Panc1 (cell line): ENCODE results near the gene SLC37A4. TPM values are rescaled to one million over a fixed set of nuclear protein-coding genes. Genes with fewer than 3 reads are reported as not detected.

Source experiments
- ATAC-seq: fragments of 200-7000 bp; cut with Tn5 transposase; 2 replicates; pipeline ENCODE4 v1.9.1; 2020; ENCODE audit warnings: mild to moderate bottlenecking, moderate library complexity
- BruUV-seq: library from RNA; stranded (reverse); fragments of 400-500 nt; replicated peaks from 2 replicates; lab custom pipeline; 2021; lab: Mats Ljungman, UMichigan
- CTCF ChIA-PET: fragments of 300-600 bp; sonication (Branson Sonifier 250); formaldehyde crosslinking; loops from one replicate; lab custom pipeline; 2022; ENCODE audit warnings: antibody characterized with exemption; lab: Charles Lee
- POLR2A ChIA-PET: fragments of 300-600 bp; sonication (Branson Sonifier 250); formaldehyde crosslinking; loops from one replicate; lab custom pipeline; 2022; ENCODE audit warnings: antibody characterized with exemption; lab: Charles Lee
- DNase-seq: peaks from one replicate; pipeline ENCODE4 v3.0.0-alpha.2; 2010; ENCODE audit warnings: low read depth, low spot score
- H3K27ac ChIP-seq: 2 replicates; pipeline ENCODE4 v1.5.1; 2011; ENCODE audit warnings: mild to moderate bottlenecking, low read length, inconsistent platforms
- H3K27me3 ChIP-seq: fragments of 200-500 bp; sonication (Bioruptor generic); 2 replicates; pipeline ENCODE4 v1.6.0; 2014; ENCODE audit warnings: low read length, inconsistent platforms; ENCODE audit not compliant: control insufficient read depth, insufficient read depth
- H3K36me3 ChIP-seq: fragments of 200-500 bp; sonication (Bioruptor generic); 2 replicates; pipeline ENCODE4 v1.5.1; 2014; ENCODE audit warnings: inconsistent platforms, mild to moderate bottlenecking, low read length, moderate library complexity; ENCODE audit not compliant: control insufficient read depth, insufficient read depth
- H3K4me1 ChIP-seq: 2 replicates; pipeline ENCODE4 v1.5.1; 2011; ENCODE audit warnings: inconsistent platforms, mild to moderate bottlenecking, low read length, moderate library complexity; ENCODE audit not compliant: control insufficient read depth, insufficient read depth
- H3K4me3 ChIP-seq, 2 experiments: 2 replicates each; pipeline ENCODE4 v1.5.1; 2011 to 2012; ENCODE audit warnings: low read depth in 2 of 2, low read length in 2 of 2, mild to moderate bottlenecking in 2 of 2, inconsistent platforms in 1 of 2, moderate library complexity in 1 of 2
- H3K9me3 ChIP-seq: fragments of 200-500 bp; sonication (Bioruptor generic); 2 replicates; pipeline ENCODE4 v1.5.1; 2014; ENCODE audit warnings: low read depth, mild to moderate bottlenecking, inconsistent platforms, low read length, moderate library complexity; ENCODE audit not compliant: control insufficient read depth, insufficient read depth
- POLR2AphosphoS5 ChIP-seq: IDR thresholded peaks from 2 replicates; pipeline ENCODE4 v1.6.1; 2012; ENCODE audit warnings: mild to moderate bottlenecking, low read depth, low read length, moderate library complexity
- SIN3A ChIP-seq: IDR thresholded peaks from 2 replicates; pipeline ENCODE4 v1.6.1; 2012; ENCODE audit warnings: low read depth, mild to moderate bottlenecking, low read length, moderate library complexity, borderline replicate concordance; ENCODE audit not compliant: insufficient read depth
- TCF7L2 ChIP-seq: IDR thresholded peaks from 2 replicates; pipeline ENCODE4 v1.6.1; 2011; ENCODE audit warnings: mild to moderate bottlenecking, low read depth, low read length, inconsistent platforms
- in situ Hi-C: cut with HindIII; loops from 2 replicates; pipeline ENCODE4 v1.10.0; 2016; ENCODE audit warnings: low sequenced_read_pairs, low pct_unique_long_range_greater_than_20kb
- intact Hi-C: fragments of 100-400 bp; cut with micrococcal nuclease; formaldehyde crosslinking; loops from one replicate; pipeline ENCODE4 v1.10.0; 2022; ENCODE audit not compliant: unreplicated experiment
- total RNA-seq: library from RNA; stranded (reverse); gene quantifications from one replicate; pipeline ENCODE4 v1.2.1, GENCODE V29; 2021; ENCODE audit not compliant: unreplicated experiment
- TF ChIP-seq, protein P1 (sequence below), 2 experiments: IDR thresholded peaks; 2 replicates each; pipeline ENCODE4 v1.6.1; 2011 to 2012; ENCODE audit warnings: low read depth in 2 of 2, control low read depth in 1 of 2, low read length in 1 of 2, mild to moderate bottlenecking in 1 of 2, moderate library complexity in 1 of 2; ENCODE audit not compliant: insufficient read depth in 1 of 2
- TF ChIP-seq, protein P2 (sequence below): fragments of 450-650 bp; IDR thresholded peaks from 2 replicates; pipeline ENCODE4 v1.5.1; 2017; ENCODE audit warnings: mild to moderate bottlenecking

Gene SLC37A4
- total RNA-seq, 1 experiment from 2014 or later = 33.2 TPM

DNA sequence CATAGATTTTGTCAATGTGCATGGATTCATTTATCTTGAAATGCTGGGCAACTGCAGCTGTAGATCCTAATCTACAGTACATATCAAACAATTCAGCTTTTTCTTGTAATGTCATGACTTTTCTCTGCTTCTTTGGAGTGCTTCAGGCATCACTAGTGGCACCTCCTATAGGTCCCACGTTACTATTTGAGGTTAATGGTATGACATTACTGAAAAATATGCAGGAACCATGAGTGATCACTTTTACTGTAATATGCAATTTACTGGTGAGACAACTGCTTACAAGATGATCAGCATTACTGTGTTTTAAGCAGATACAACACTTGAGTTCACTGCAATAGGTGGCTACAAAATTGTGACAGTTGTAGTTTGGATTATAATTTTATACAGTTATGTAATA lies 29.8 kb downstream of the SLC37A4 start:
- peaks cover 14% of the 10 kb centered on the region for H3K36me3 ChIP-seq
- intact Hi-C loops = no loop called here
- ChIA-PET POLR2A (no interaction called here), CTCF (interaction anchor here (0.6 kb wide), 1 partner anchor 337 kb away, joined by 25 read pairs; no protein-coding TSS in a partner anchor)
- in situ Hi-C loops = no loop called here
- no peak overlapping the region for H3K4me3 ChIP-seq
- no peak overlapping the region for H3K27ac ChIP-seq
- H3K27me3 ChIP-seq = no peaks in the 10 kb centered on the region
- no peak for ATAC-seq
- TF ChIP-seq, protein P1, sequence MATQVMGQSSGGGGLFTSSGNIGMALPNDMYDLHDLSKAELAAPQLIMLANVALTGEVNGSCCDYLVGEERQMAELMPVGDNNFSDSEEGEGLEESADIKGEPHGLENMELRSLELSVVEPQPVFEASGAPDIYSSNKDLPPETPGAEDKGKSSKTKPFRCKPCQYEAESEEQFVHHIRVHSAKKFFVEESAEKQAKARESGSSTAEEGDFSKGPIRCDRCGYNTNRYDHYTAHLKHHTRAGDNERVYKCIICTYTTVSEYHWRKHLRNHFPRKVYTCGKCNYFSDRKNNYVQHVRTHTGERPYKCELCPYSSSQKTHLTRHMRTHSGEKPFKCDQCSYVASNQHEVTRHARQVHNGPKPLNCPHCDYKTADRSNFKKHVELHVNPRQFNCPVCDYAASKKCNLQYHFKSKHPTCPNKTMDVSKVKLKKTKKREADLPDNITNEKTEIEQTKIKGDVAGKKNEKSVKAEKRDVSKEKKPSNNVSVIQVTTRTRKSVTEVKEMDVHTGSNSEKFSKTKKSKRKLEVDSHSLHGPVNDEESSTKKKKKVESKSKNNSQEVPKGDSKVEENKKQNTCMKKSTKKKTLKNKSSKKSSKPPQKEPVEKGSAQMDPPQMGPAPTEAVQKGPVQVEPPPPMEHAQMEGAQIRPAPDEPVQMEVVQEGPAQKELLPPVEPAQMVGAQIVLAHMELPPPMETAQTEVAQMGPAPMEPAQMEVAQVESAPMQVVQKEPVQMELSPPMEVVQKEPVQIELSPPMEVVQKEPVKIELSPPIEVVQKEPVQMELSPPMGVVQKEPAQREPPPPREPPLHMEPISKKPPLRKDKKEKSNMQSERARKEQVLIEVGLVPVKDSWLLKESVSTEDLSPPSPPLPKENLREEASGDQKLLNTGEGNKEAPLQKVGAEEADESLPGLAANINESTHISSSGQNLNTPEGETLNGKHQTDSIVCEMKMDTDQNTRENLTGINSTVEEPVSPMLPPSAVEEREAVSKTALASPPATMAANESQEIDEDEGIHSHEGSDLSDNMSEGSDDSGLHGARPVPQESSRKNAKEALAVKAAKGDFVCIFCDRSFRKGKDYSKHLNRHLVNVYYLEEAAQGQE (IDR thresholded peaks at IDR 0.05; ENCODE audit: insufficient read depth in 1 of 2, low read depth in 2 of 2, low read length in 1 of 2) = no peak
- TF ChIP-seq TCF7L2 (no peak), SIN3A (no peak), POLR2AphosphoS5 (no peak)
- TF ChIP-seq, protein P2, sequence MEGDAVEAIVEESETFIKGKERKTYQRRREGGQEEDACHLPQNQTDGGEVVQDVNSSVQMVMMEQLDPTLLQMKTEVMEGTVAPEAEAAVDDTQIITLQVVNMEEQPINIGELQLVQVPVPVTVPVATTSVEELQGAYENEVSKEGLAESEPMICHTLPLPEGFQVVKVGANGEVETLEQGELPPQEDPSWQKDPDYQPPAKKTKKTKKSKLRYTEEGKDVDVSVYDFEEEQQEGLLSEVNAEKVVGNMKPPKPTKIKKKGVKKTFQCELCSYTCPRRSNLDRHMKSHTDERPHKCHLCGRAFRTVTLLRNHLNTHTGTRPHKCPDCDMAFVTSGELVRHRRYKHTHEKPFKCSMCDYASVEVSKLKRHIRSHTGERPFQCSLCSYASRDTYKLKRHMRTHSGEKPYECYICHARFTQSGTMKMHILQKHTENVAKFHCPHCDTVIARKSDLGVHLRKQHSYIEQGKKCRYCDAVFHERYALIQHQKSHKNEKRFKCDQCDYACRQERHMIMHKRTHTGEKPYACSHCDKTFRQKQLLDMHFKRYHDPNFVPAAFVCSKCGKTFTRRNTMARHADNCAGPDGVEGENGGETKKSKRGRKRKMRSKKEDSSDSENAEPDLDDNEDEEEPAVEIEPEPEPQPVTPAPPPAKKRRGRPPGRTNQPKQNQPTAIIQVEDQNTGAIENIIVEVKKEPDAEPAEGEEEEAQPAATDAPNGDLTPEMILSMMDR = no peak
- H3K9me3 ChIP-seq = no peaks in the 10 kb centered on the region
- BruUV-seq = no TSS peak
- H3K4me1 ChIP-seq = peaks cover 16% of the 10 kb centered on the region
- DNase-seq = no peak

DNA sequence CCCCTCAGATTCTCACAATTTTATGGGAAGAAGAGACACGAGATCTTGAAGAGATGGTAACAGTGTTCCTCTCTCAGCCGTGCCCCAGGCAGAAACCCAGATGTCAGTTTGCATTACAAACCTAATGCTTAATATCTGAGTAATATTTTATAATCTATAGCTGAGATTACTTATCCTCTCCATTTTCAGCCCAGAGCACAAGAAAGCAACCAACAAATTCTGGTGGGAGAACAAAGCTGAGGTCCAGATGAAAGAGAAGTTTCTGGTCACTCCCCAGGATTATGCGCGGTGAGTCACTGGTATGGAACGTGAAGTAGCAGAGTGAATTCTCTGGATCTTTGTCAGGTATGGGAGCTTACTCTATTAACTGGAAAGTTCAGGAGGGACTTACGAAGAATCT lies 31.9 kb downstream of the SLC37A4 start:
- no peak for DNase-seq
- in situ Hi-C loops = no loop called here
- peaks cover 16% of the 10 kb centered on the region for H3K4me1 ChIP-seq
- no peaks in the 10 kb centered on the region for H3K9me3 ChIP-seq
- CTCF ChIA-PET = no interaction called here
- no peak for TF ChIP-seq SIN3A
- TF ChIP-seq POLR2AphosphoS5 = peak; percentile 49; the same call in 1 of the 2 replicates
- TF ChIP-seq TCF7L2 = peak; percentile 75
- intact Hi-C loops = no loop called here
- H3K36me3 ChIP-seq = peaks cover 14% of the 10 kb centered on the region
- no peaks in the 10 kb centered on the region for H3K27me3 ChIP-seq
- ATAC-seq = peak; percentile 56
- peak overlapping the region; percentile 83 for H3K27ac ChIP-seq
- peak overlapping the region; percentile 75 to 91 for H3K4me3 ChIP-seq
- POLR2A ChIA-PET = interaction anchor here (0.5 to 0.6 kb wide), 2 partner anchors 19 to 40 kb away, joined by 4 read pairs; no protein-coding TSS in a partner anchor
- no TSS peak for BruUV-seq

DNA sequence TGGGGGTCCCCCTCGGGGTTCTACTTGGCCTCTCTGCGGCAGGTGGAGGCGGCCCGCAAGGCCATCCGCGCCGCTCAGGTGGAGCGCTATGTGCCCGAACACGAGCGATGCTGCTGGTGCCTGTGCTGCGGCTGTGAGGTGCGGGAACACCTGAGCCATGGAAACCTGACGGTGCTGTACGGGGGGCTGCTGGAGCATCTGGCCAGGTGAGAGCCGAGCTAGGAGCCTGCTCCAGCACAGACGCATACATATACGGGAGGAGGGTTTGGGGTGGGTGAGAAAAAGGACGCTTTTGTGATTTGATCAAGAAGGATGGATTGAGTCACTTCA lies 32.3 kb downstream of the SLC37A4 start:
- H3K27ac ChIP-seq = peak overlapping the region; percentile 83
- H3K4me1 ChIP-seq = peaks cover 16% of the 10 kb centered on the region
- TF ChIP-seq POLR2AphosphoS5 = no peak
- TF ChIP-seq, protein P1 (IDR thresholded peaks at IDR 0.05; ENCODE audit: insufficient read depth in 1 of 2, low read depth in 2 of 2, low read length in 1 of 2) = no peak
- TF ChIP-seq, protein P2 = no peak
- no peak for TF ChIP-seq SIN3A
- ChIA-PET POLR2A (interaction anchor here (0.6 kb wide), 1 partner anchor 13 kb away, joined by 4 read pairs; no protein-coding TSS in a partner anchor), CTCF (no interaction called here)
- H3K9me3 ChIP-seq = no peaks in the 10 kb centered on the region
- intact Hi-C loops (no loop called here), in situ Hi-C loops (no loop called here)
- BruUV-seq = no TSS peak
- no peaks in the 10 kb centered on the region for H3K27me3 ChIP-seq
- H3K36me3 ChIP-seq = peaks cover 14% of the 10 kb centered on the region
- DNase-seq = no peak
- peak; percentile 49 for ATAC-seq
- H3K4me3 ChIP-seq = peak overlapping the region; percentile 75 to 91
